Heart right ventricle (tissue), 16 donors: Measurements from ENCODE around the gene SCGB1C2. TPM values are rescaled to one million over a fixed set of nuclear protein-coding genes. Genes with fewer than 3 reads are reported as not detected.

ENCODE experiments used
- ATAC-seq, 8 donors: fragments of 200-7000 bp; cut with Tn5 transposase; one replicate each; pipeline ENCODE4 v1.9.1; 2020; ENCODE audit warnings: mild to moderate bottlenecking in 8 of 8, moderate library complexity in 8 of 8, moderate number of reproducible peaks in 1 of 8
- DNase-seq, 2 donors: peaks; one replicate each; pipeline ENCODE4 v3.0.0-alpha.2; 2020
- H3K27ac ChIP-seq, 10 donors: fragments of 200-600 bp; sonication (generic) in 2 of 10; one replicate each; pipeline versions ENCODE4 v1.5.0 to v1.8.0; 2020 to 2022; ENCODE audit warnings: mild to moderate bottlenecking in 3 of 10
- H3K27me3 ChIP-seq, 7 donors: fragments of 200-600 bp; one replicate each; pipeline ENCODE4 v1.8.0; 2021 to 2022; ENCODE audit warnings: mild to moderate bottlenecking in 2 of 7
- H3K36me3 ChIP-seq, 9 donors: fragments of 200-600 bp; sonication (generic) in 1 of 9; one replicate each; pipeline versions ENCODE4 v1.5.0 to v1.8.0; 2020 to 2022; ENCODE audit warnings: mild to moderate bottlenecking in 2 of 9
- H3K4me1 ChIP-seq, 9 donors: fragments of 200-600 bp; sonication (generic) in 1 of 9; one replicate each; pipeline versions ENCODE4 v1.5.0 to v1.8.0; 2020 to 2022; ENCODE audit warnings: mild to moderate bottlenecking in 4 of 9
- H3K4me3 ChIP-seq, 10 donors: fragments of 200-600 bp; sonication (generic) in 2 of 10; one replicate each; pipeline versions ENCODE4 v1.5.0 to v1.8.0; 2020 to 2022; ENCODE audit warnings: mild to moderate bottlenecking in 7 of 10, moderate library complexity in 2 of 10
- H3K9me3 ChIP-seq, 11 donors: fragments of 200-600 bp in 10 of 11; sonication (generic) in 2 of 11; one replicate each; pipeline versions ENCODE4 v1.5.0 to v1.8.0; 2013 to 2022; ENCODE audit warnings: mild to moderate bottlenecking in 2 of 11, control low read depth in 1 of 11, moderate library complexity in 1 of 11
- WGBS, 2 donors: extraction: QIAGEN DNeasy Blood & Tissue Kit; methylation state at CpG; one replicate each; pipeline ENCODE4 v1.1.7; 2013; ENCODE audit warnings: inconsistent platforms in 1 of 2; 5-methylcytosine and 5-hydroxymethylcytosine counted together
- intact Hi-C, 10 donors: fragments of 100-400 bp; cut with DNase I; formaldehyde crosslinking; loops; one replicate each; pipeline versions ENCODE4 v1.11.1 to v1.14.2; 2022
- polyA plus RNA-seq, 2 donors: library from polyadenylated mRNA; stranded (reverse); fragments of 200-250 nt; gene quantifications; one replicate each; pipeline ENCODE4 v1.2.3, GENCODE V29; 2013
- total RNA-seq, 10 donors: library from RNA; stranded (reverse); fragmentation: NEBNext Ultra II Directional in 3 of 10; extraction: Animal tissue kit (Norgen Biotek cat#: 25700) in 3 of 10; gene quantifications; one replicate each; pipeline versions ENCODE4 v1.2.1 to v1.2.4, GENCODE V29; 2021 to 2023
- TF ChIP-seq, protein P1 (sequence below), 9 donors: fragments of 200-600 bp; sonication (generic) in 2 of 9; IDR thresholded peaks; one replicate each; pipeline versions ENCODE4 v1.5.0 to v1.8.0; 2021 to 2022; ENCODE audit warnings: antibody characterized with exemption in 9 of 9, mild to moderate bottlenecking in 5 of 9, moderate library complexity in 1 of 9
- donor health status: Arrhythmogenic right ventricular cardiomyopathy.
- donor health status: ischemic (EF 13 %, LVEDD 7.1; RV severe dilation, severe dysfunction).
- donor health status: healthy with polysubstance abuse.
- donor health status: DM: no; HTN: yes; CAD: no.
- donor health status: DM: no; HTN: no; CAD: no.
- donor health status: ischemic (EF 25% LVEDD 6.9; RV normal size, moderate dysfunction).
- donor health status: ischemic (EF 25% LVEDD 5.7; RV mildly dilated, moderate dysfunction).
- donor health status: healthy.
- donor health status: DM: yes; HTN: yes; CAD: no.
- donor health status: Ischemic cardiomyopathy.
- donor health status: ischemic (EF 35%, LVEDD 5.7; RV mildly dilated, moderate dysfunction).
- donor health status: nonischemic (EF 11% LVEDD 7.7; RV severe dilation, severe dysfunction).
- donor health status: DM: yes; HTN: yes; CAD: no.
- donor health status: PGD.
- donor health status: ischemic (EF 29% LVEDD 5.4; RV normal size, mild dysfunction).
- donor health status: nonischemic (EF 23%, LVEDD 6.1; RV moderate dilation, normal function).

The SCGB1C2 gene
- total and polyA plus RNA-seq, 12 donors = not detected

DNA sequence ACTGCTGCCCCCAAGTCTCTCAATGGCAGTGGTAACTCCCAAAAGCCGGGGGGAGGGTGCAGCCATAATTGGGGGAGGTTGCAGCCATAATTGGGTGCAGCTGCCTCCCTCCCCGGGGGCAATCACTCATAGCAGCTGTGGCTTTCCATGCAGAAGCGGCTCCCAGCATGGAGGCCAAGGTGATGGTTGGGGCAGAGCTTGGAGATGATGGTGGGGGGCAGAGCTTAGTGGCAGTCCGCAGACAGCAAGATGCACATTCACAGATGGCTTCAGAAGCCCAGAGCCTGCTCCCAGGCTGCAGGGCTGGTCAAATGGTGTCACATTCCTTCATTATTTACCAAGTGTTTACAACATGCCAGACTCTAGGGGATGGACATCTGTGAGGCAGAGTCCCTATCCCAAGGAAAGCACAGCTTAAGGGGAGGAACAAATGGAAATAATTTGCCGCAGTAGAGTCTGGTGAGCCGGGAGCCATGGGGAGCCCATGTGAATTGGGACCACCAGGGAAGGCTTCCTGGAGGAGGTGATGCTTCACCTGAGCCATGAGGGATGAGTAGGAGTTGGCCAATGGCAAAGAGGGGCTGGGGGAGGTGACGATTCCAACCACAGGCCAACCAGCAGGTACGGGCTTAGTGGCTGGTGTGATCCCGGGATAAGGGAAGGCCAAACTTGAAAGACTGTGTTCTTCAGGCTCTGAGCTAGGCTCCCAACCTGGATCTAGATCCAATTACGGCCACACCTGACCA lies 36.0 kb downstream of the SCGB1C2 start:
- DNase-seq (no peak), ATAC-seq (no peak)
- Histone ChIP-seq H3K36me3 (peaks cover 0 to 9% (median 0%) of the 10 kb centered on the region in 9 donors), H3K27ac (no peak overlapping the region), H3K27me3 (peaks cover 0 to 11% (median 3%) of the 10 kb centered on the region in 7 donors), H3K4me3 (no peak overlapping the region), H3K4me1 (peaks cover 0 to 9% (median 0%) of the 10 kb centered on the region in 9 donors), H3K9me3 (no peaks in the 10 kb centered on the region)
- TF ChIP-seq, protein P1, sequence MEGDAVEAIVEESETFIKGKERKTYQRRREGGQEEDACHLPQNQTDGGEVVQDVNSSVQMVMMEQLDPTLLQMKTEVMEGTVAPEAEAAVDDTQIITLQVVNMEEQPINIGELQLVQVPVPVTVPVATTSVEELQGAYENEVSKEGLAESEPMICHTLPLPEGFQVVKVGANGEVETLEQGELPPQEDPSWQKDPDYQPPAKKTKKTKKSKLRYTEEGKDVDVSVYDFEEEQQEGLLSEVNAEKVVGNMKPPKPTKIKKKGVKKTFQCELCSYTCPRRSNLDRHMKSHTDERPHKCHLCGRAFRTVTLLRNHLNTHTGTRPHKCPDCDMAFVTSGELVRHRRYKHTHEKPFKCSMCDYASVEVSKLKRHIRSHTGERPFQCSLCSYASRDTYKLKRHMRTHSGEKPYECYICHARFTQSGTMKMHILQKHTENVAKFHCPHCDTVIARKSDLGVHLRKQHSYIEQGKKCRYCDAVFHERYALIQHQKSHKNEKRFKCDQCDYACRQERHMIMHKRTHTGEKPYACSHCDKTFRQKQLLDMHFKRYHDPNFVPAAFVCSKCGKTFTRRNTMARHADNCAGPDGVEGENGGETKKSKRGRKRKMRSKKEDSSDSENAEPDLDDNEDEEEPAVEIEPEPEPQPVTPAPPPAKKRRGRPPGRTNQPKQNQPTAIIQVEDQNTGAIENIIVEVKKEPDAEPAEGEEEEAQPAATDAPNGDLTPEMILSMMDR (IDR thresholded peaks at IDR 0.05) = no peak
- intact Hi-C loops = no loop called here
- 78 to 82% methylated on average over 10 of the region's 10 CpGs for WGBS, 2 donors

DNA sequence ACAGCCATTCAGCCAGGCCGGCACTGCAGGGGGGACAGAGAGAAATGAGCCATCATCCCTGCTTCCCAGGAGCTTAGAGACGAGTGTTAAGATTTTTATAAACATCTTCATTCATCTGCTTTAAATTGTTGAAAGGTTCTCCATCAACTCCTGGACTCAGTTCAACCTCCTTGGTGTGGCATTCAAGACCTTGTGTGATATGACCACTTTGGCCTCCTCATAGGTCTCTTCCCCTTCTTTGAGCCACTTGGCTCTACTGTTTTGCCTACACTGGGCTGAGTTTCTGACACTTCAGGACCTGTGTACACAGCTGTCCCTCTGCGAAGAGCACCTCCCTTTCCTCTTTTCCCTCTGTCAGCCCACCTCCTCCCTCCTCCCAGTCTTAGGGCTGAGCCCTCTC lies 39.8 kb downstream of the SCGB1C2 start:
- DNase-seq = no peak
- no peak overlapping the region for H3K4me3 ChIP-seq
- H3K4me1 ChIP-seq = peaks cover 2 to 34% (median 24%) of the 10 kb centered on the region in 9 donors
- intact Hi-C loops = loop anchor here in 1 of 10 donors (5.0 kb wide), 1 partner anchor 210 kb away; no protein-coding TSS in a partner anchor
- no peak overlapping the region for H3K27ac ChIP-seq
- peaks cover 13 to 46% (median 22%) of the 10 kb centered on the region in 7 donors for H3K27me3 ChIP-seq
- TF ChIP-seq, protein P1 (IDR thresholded peaks at IDR 0.05) = no peak
- H3K9me3 ChIP-seq = no peaks in the 10 kb centered on the region
- ATAC-seq = no peak
- WGBS, 2 donors = 82 to 87% methylated on average over 3 of the region's 3 CpGs
- H3K36me3 ChIP-seq = peaks cover 0 to under 1% (median 0%) of the 10 kb centered on the region in 9 donors

DNA sequence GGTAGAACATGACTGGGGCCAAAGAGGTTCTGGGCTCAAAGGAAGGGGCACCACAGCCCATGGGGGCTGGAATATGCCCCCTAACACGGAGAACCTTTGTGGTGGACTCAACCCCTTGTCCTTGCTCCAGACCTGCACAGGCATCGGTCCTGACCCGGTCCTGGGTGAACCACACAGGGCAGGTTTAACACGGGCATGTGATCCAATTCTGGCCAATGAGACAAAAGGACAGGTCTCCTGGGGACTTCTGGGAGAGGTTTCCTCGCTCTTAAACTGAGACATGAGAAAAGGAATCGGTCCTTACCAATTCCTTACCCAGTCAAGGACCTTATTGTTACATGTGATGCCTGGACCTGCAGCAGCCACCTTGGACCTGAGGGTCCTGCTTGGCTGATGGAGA lies 40.4 kb downstream of the SCGB1C2 start:
- 87% methylated on average over 6 of the region's 6 CpGs for WGBS, 2 donors
- intact Hi-C loops = loop anchor here in 1 of 10 donors (5.0 kb wide), 1 partner anchor 210 kb away; no protein-coding TSS in a partner anchor
- TF ChIP-seq, protein P1 (IDR thresholded peaks at IDR 0.05) = no peak

DNA sequence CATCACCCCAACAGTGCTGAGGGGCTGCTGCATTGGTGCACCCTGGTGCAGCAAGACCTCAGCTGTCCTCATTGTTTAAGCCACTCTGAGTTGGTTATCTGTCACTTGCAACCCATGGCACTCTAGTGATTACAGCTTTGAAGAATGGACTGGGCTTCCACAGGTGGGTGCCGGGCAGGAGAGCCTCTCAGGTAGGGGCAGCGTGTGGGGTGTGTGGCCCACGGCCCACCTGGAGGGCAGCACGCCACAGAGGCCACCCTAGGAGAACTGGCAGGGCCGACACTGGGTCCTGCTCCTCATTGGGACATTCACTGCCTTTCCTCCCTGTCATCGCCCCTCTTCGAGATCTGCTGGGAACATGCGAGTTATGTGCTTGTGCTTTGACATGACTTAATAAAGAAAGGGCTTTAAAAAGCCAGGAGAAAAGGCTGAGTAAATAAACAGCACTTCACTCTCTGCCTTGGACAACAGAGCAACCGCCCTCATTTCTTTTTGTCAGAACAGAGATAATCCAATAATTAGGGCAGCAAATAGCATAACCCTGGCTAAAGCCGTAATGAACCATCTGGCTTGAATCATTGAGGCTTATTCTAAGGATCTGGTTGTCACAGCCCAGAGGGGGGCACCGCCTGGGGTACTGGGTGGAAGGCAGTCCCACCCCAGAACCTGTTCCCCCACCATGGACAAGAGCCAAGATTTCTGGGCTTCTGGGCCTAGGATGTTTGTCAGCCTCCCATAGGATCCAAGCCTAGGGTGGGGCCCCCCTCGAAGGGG lies 41.1 kb downstream of the SCGB1C2 start:
- Histone ChIP-seq H3K27ac (peak overlapping the region in 7 of 10 donors; percentile 4 to 94 (median 84)), H3K4me3 (peak overlapping the region in 5 of 10 donors; percentile 56 to 75 (median 68)), H3K27me3 (peaks cover 13 to 58% (median 33%) of the 10 kb centered on the region in 7 donors), H3K4me1 (peaks cover 2 to 47% (median 31%) of the 10 kb centered on the region in 9 donors), H3K36me3 (no peaks in the 10 kb centered on the region), H3K9me3 (no peaks in the 10 kb centered on the region)
- TF ChIP-seq, protein P1 (IDR thresholded peaks at IDR 0.05) = no peak
- WGBS, 2 donors = 64 to 72% methylated on average over 12 of the region's 12 CpGs
- intact Hi-C loops = loop anchor here in 1 of 10 donors (5.0 kb wide), 1 partner anchor 209 kb away; no protein-coding TSS in a partner anchor
- ATAC-seq = no peak
- DNase-seq = no peak

More for the DNA sequence above, 40.4 kb downstream of the SCGB1C2 start:
- DNase-seq (no peak), ATAC-seq (no peak)
- Histone ChIP-seq H3K36me3 (no peaks in the 10 kb centered on the region), H3K4me1 (peaks cover 2 to 40% (median 29%) of the 10 kb centered on the region in 9 donors), H3K9me3 (no peaks in the 10 kb centered on the region), H3K27ac (peak overlapping the region in 1 of 10 donors; percentile 91), H3K27me3 (peaks cover 13 to 52% (median 28%) of the 10 kb centered on the region in 7 donors), H3K4me3 (no peak overlapping the region)
